HG02973 (cell line): Measurements from ENCODE around the gene FAF1.
"Not testable (repeated sequence)": the region's sequence is repeated elsewhere in the genome, so short reads cannot be mapped to it uniquely, and the experiment has no call there.

ENCODE experiments used
- ATAC-seq: cut with Tn5 transposase; IDR thresholded peaks from one replicate; pipeline ENCODE4 v1.9.1; 2021; ENCODE audit warnings: moderate library complexity; ENCODE audit not compliant: unreplicated experiment

The FAF1 gene

GRCh38 chr1:50858761-50859160, 101.3 kb downstream of the FAF1 start:
- no peak for ATAC-seq

DNA sequence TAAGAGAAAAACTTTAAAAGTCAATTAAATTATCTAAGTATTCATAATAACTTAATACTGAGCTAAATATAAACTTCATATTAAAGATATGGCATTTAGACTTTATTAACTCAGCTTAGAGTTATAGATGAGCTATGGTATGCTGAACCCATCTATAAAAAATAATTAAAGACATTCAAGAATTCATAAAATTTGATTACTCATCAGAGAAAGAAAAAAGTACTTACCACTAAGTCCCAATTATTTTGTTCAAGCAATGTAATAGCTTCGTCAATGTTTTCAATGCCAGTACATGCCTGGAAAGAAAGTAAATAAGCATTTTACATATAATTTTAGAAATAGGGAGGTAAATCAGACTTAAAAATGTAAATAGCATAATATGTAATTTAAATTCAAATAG, 102.4 kb downstream of the FAF1 start:
- no peak for ATAC-seq

DNA sequence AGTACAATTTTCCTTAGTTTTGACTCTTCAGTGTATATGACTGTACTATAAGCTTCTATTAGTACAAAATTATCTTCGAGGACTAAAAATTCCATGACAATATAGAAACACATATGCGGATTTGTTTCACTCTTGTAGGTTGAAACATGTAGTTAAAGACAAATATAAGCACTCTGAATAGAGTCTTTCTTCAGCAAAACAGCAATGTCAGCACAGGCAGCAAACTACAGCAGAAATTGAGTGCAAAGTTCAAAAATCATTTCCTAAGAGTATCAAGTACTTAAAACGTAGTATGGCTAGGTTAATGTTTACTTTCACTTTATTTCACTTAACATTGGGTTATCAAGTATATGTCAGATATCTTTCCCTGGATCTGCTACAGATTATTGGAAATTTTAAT, 106.7 kb downstream of the FAF1 start:
- ATAC-seq: no peak

GRCh38 chr1:50852889-50853288, 107.2 kb downstream of the FAF1 start:
- ATAC-seq: no peak

DNA sequence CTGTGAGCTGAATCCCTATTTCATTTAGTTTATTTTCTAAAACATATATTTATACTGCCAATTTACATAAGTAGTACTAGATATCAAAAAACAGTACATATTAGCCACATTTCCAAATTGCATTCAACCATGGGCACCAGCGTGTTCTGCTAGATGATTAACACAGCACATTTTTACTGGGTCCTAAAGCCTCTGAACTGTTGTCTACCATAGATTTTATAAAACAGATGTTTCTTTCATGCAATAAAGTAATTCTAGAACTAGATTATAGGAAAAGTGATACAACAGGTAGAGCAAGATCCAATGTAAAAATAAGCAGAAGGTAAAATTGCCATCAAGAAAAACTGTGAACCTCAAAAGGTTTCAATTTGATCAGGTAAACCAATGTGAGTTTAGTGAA, 108.6 kb downstream of the FAF1 start:
- ATAC-seq: no peak

GRCh38 chr1:50851034-50851433, 109.0 kb downstream of the FAF1 start:
- no peak for ATAC-seq

DNA sequence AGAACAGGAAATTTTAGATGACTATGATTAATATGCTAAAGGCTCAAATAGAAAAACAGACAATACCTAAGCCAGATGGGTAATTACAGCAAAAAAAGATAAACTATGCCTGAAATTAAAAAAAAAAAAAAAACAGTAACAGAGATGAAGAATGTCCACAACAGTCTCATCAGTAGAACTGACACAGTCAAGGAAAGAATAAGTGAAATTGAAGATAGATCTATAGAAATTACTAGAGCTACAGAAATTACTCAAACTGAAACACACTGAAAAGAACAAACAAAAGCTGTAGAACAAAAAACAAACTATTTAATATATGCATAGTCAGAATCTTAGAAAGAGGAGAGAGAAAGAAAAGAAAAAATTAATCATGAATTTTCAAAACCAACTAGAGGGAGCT, 112.8 kb downstream of the FAF1 start:
- ATAC-seq: no peak

- no peak for ATAC-seq
Observed at GRCh38 chr1:50846224-50846839, 113.7 kb downstream of the FAF1 start.

DNA sequence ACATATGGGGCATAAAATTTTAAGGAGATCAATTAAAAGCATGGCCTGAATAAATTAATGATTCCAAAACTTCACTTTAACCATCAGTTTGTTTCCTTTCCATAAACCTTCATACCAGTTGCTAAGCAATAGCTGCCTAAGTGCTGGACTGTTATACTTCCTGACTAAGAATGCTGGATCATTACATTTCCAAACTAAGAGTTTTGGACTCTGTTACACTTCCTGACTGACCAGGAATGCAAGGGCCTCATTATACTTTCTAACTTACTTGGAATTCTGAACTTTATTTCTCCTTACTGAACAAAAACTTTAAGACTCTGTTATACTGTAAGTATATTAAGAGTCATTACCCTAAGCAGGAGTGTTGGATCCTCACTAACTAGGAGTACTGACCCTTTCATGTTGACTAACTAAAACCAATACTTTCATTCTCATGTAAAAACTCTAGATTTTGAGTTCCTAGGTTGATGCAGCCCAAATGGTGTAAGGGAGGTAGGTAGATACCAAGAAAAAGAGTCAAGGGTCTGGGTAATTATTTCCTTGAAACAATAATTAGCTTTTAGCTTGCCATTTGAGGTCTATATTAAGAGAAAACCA, 118.2 kb downstream of the FAF1 start:
- no peak for ATAC-seq

- no peak for ATAC-seq
Observed at GRCh38 chr1:50836117-50836516, 124.0 kb downstream of the FAF1 start.

- ATAC-seq: no peak
Observed at GRCh38 chr1:50833216-50833615, 126.9 kb downstream of the FAF1 start.

DNA sequence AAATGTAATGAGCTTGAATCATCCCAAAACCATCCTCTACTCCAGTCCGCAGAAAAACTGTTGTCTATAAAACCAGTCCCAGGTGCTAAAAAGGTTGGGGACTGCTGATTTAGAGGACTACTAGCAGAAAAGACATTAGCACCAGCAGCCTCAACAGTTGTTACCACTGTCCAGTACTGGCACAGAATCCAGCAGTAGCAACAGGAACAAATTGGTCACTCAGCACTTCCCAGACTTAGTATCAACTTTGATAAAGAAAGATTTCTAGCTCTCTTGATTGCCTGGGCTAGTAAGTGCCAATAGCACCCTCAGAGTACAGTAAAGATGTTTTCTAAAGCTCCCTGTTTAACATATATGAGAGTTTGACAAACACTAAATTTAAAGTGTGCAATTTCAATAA, 127.9 kb downstream of the FAF1 start:
- no peak for ATAC-seq

DNA sequence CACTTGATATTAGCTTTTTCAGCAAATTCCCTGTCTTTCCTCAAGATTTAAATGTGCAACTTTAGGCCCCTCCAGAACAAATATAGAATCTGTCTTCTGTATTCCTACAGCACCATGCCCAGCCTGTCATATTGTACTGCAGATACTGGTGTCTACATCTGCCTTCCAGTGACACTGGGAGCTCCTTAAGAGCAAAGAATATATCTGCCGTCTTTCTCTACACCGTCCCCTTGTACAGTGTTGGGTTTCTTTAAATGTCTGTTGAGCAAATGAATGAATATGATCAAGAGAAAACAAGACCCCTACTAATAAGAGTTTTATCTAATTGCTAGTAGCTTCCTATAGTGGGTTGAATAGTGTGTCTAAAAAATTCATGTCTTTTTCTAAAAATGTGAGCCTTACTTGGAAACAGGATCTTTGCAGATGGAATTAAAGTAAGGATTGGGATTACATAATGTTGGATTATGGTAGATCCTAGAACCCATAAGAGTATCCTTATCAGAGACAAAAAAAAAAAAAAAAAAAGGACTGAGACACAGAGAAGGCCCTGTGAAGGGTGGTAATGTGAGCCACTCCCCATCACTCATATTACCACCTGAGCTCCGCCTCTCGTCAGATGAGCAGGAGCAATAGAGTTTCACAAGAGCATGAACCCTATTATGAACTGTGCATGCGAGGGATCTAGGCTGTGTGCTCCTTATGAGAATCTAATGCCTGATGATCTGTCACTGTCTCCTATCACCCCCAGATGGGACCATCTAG, 128.6 kb downstream of the FAF1 start:
- ATAC-seq: no peak

GRCh38 chr1:50830621-50831020, 129.4 kb downstream of the FAF1 start:
- no peak for ATAC-seq

DNA sequence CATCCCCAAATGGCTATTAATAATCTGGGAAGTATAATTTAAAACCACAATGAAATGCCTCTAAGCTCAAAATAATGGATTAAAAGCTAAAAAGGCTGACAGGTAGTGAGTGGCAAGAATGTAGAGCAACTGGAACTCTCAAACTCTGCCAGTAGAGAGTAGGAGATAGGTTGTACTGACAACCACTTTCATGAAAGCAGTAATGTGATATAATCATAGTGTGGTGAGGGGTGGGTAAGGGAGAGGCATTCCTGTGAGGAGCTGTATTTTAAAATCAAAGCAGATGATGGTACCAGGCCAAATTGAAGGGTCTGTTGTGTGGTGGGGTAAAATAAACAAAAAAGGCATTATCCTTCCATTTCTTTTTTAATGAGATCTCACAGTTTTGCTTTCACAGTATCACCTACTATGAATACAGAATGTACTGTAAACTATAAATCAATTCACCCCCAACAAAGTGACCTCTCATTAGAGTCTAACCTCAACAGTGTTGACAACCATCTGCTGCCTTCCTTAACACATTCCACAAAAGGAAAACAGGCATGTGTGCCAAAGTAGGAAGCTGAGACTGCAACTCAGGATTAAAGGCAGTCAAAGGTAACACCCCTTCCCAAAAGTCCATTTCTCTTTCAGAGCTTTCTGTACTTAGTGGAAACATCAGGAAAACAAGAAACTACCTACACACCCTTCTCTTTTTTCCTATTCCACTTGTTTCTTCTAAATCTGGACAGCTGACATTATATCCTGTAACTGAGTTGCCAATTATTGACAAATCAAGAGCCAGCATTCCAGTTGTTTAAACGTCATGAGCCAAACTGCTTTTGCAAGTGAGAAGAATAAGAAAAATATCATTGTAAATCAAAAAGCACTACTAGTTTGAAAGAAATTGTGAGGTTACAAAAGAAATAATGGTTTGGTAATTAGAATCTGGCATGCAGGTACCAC, 130.8 kb downstream of the FAF1 start:
- ATAC-seq: no peak

- ATAC-seq: no peak
Observed at GRCh38 chr1:50827546-50827945, 132.5 kb downstream of the FAF1 start.

GRCh38 chr1:50826792-50827191, 133.3 kb downstream of the FAF1 start:
- ATAC-seq: not testable (repeated sequence)

- ATAC-seq: no peak
Observed at GRCh38 chr1:50822035-50822776, 137.9 kb downstream of the FAF1 start.

DNA sequence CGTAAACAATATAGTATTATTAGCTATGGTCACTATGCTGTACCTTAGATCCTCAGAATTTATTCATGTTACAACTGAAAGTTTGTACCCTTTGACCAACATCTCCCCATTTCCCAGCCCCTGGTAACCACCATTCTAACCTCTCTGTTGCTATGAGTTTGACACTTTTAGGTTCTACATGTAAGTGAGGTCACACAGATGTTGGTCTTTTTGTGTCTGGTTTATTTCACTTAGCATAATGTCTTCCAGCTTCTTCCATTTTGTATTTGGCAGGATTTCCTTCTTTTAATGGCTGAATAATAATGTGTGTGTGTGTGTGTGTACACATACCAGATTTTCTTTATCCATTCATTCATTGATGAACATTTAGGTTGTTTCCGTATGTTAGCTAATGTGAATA, 139.5 kb downstream of the FAF1 start:
- ATAC-seq: no peak

DNA sequence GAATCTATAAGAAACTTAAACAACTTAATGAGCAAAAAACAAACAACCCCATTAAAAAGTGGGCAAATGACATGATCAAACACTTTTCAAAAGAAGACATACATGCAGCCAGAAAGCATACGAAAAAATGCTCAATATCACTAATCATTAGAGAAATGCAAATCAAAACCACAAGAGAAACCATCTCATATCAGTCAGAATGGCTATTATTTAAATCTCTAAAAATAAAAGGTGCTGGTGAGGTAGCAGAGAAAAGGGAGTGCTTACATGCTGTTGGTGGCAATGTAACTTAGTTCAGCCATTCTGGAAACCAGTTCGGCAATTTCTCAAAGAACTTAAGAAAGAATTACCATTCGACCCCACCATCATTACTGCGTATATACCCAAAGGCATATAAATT, 147.7 kb downstream of the FAF1 start:
- ATAC-seq: no peak

DNA sequence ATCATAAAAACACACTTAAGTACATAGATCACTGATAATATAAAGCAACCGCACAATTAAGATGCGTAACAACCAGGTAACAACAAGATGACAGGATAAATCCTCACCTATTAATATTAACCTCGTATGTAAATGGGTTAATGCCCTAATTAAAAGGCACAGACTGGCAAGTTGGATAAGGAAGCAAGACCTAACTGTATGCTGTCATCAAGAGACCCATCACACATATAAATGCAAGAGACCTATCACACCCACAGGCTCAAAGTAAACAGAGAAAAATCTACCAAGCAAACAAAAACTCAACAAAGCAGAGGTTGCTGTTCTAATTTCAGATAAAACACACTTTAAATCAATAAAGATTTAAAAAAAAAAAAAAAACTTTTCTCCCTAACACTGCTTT, 151.8 kb downstream of the FAF1 start:
- no peak for ATAC-seq
